ENCODE measurements around the gene RNF227. TPM values are rescaled to one million over a fixed set of nuclear protein-coding genes. Genes with fewer than 3 reads are reported as not detected.

Gene RNF227
- total RNA-seq, 1 experiment from 2014 or later: 0.83 TPM

GRCh38 chr17:7880076-7880868 is 35.8 kb downstream of the RNF227 start:
- no peak for ATAC-seq
- CTCF ChIA-PET: no interaction called here
- no peak overlapping the region for H3K27ac Mint-ChIP-seq
- no peak for DNase-seq (ENCODE audit: low spot score)
- no peaks in the 10 kb centered on the region for H3K27me3 Mint-ChIP-seq (ENCODE audit: low read depth)
- H3K9me3 Mint-ChIP-seq: no peaks in the 10 kb centered on the region
- H3K4me1 Mint-ChIP-seq: peaks cover 2% of the 10 kb centered on the region; the same call in 1 of the 2 replicates
- TF ChIP-seq MYBL2 (CRISPR knock-in tag; IDR thresholded peaks at IDR 0.05): no peak
- no peak for TF ChIP-seq SMAD3 (CRISPR knock-in tag; IDR thresholded peaks at IDR 0.05; ENCODE audit: borderline replicate concordance)
- TF ChIP-seq IRF2 (CRISPR knock-in tag; IDR thresholded peaks at IDR 0.05; ENCODE audit: borderline replicate concordance, low read depth): no peak
- TF ChIP-seq USF2 (CRISPR knock-in tag; IDR thresholded peaks at IDR 0.05): no peak
- TF ChIP-seq FOXK1 (CRISPR knock-in tag; IDR thresholded peaks at IDR 0.05): no peak
- TF ChIP-seq IRF1 (CRISPR knock-in tag; IDR thresholded peaks at IDR 0.05): no peak
- TF ChIP-seq TEAD1 (CRISPR knock-in tag; IDR thresholded peaks at IDR 0.05): no peak
- TF ChIP-seq CREM (CRISPR knock-in tag; IDR thresholded peaks at IDR 0.05): no peak
- TF ChIP-seq ZNF416 (CRISPR knock-in tag; IDR thresholded peaks at IDR 0.05): no peak
- no peak for TF ChIP-seq NR1H2 (CRISPR knock-in tag; IDR thresholded peaks at IDR 0.05)
- TF ChIP-seq GRHL2 (CRISPR knock-in tag; IDR thresholded peaks at IDR 0.05; ENCODE audit: insufficient replicate concordance, severe bottlenecking): no peak
- POLR2A ChIA-PET: no interaction called here
- no peaks in the 10 kb centered on the region for H3K36me3 Mint-ChIP-seq
- no peak overlapping the region for H3K4me3 Mint-ChIP-seq

- DNase-seq (ENCODE audit: low spot score): no peak
- CTCF ChIA-PET: no interaction called here
- POLR2A ChIA-PET: no interaction called here
- no peak for ATAC-seq
- Mint-ChIP-seq H3K27ac (no peak overlapping the region), H3K4me3 (no peak overlapping the region), H3K27me3 (ENCODE audit: low read depth) (no peaks in the 10 kb centered on the region), H3K4me1 (no peaks in the 10 kb centered on the region), H3K9me3 (no peaks in the 10 kb centered on the region), H3K36me3 (no peaks in the 10 kb centered on the region)
- TF ChIP-seq SP1 (CRISPR knock-in tag; conservative IDR thresholded peaks at IDR 0.05): no peak
- no peak for TF ChIP-seq USF2 (CRISPR knock-in tag; IDR thresholded peaks at IDR 0.05)
- TF ChIP-seq ATF6 (CRISPR knock-in tag; IDR thresholded peaks at IDR 0.05): no peak
- TF ChIP-seq NR2C2 (CRISPR knock-in tag; IDR thresholded peaks at IDR 0.05): no peak
- TF ChIP-seq FOXP1 (CRISPR knock-in tag; IDR thresholded peaks at IDR 0.05; ENCODE audit: borderline replicate concordance): no peak
- no peak for TF ChIP-seq SOX15 (CRISPR knock-in tag; IDR thresholded peaks at IDR 0.05)
- TF ChIP-seq ELF4 (CRISPR knock-in tag; IDR thresholded peaks at IDR 0.05; ENCODE audit: low read depth): no peak
- no peak for TF ChIP-seq STAT6 (CRISPR knock-in tag; conservative IDR thresholded peaks at IDR 0.05; ENCODE audit: low read depth)
- TF ChIP-seq E2F4 (CRISPR knock-in tag; IDR thresholded peaks at IDR 0.05; ENCODE audit: borderline replicate concordance, low read depth): no peak
- TF ChIP-seq PRRX2 (CRISPR knock-in tag; IDR thresholded peaks at IDR 0.05): no peak
- no peak for TF ChIP-seq USF1 (CRISPR knock-in tag; IDR thresholded peaks at IDR 0.05)
- TF ChIP-seq PRDM15 (CRISPR knock-in tag; IDR thresholded peaks at IDR 0.05): no peak
- no peak for TF ChIP-seq NR1H2 (CRISPR knock-in tag; IDR thresholded peaks at IDR 0.05)
Measured at GRCh38 chr17:7878234-7878633, 37.9 kb downstream of the RNF227 start.
